HEK293 (cell line): ENCODE results near the gene CECR2.

ENCODE experiments used
- GFI1B ChIP-seq: fragments of 450-650 bp; formaldehyde crosslinking; IDR thresholded peaks from 2 replicates; pipeline ENCODE4 v1.5.1; 2016; ENCODE audit warnings: missing biosample characterization, missing genetic modification characterization
- GLI2 ChIP-seq: fragments of 450-650 bp; formaldehyde crosslinking; IDR thresholded peaks from 2 replicates; pipeline ENCODE4; 2017; ENCODE audit warnings: missing biosample characterization, missing genetic modification characterization, low read depth, borderline replicate concordance
- HOXA7 ChIP-seq: sonication (generic); formaldehyde crosslinking; IDR thresholded peaks from 2 replicates; pipeline ENCODE4 v1.8.1; 2022; ENCODE audit warnings: missing genetic modification reagents, borderline replicate concordance
- KLF9 ChIP-seq: fragments of 450-650 bp; formaldehyde crosslinking; IDR thresholded peaks from 2 replicates; pipeline ENCODE4 v1.5.1; 2016; ENCODE audit warnings: missing biosample characterization, missing genetic modification characterization, low read depth
- MYNN ChIP-seq: fragments of 450-650 bp; formaldehyde crosslinking; IDR thresholded peaks from 2 replicates; pipeline ENCODE4 v1.5.1; 2016; ENCODE audit warnings: missing biosample characterization, missing genetic modification characterization, borderline replicate concordance
- PRDM10 ChIP-seq: fragments of 450-650 bp; formaldehyde crosslinking; IDR thresholded peaks from 2 replicates; pipeline ENCODE4 v1.5.1; 2016; ENCODE audit warnings: missing biosample characterization, missing genetic modification characterization
- TRIM28 ChIP-seq: IDR thresholded peaks from 2 replicates; pipeline ENCODE4 v1.6.1; 2011; ENCODE audit warnings: low read length, control low read depth, borderline replicate concordance
- WT1 ChIP-seq: fragments of 450-650 bp; formaldehyde crosslinking; IDR thresholded peaks from 2 replicates; pipeline ENCODE4 v1.5.1; 2016; ENCODE audit warnings: missing biosample characterization, missing genetic modification characterization
- YY2 ChIP-seq: fragments of 450-650 bp; formaldehyde crosslinking; IDR thresholded peaks from 2 replicates; pipeline ENCODE4 v1.5.1; 2016; ENCODE audit warnings: missing biosample characterization, missing genetic modification characterization
- ZBTB26 ChIP-seq: fragments of 450-650 bp; formaldehyde crosslinking; optimal IDR thresholded peaks from 2 replicates; pipeline ENCODE3; 2016; ENCODE audit warnings: missing biosample characterization, mild to moderate bottlenecking, missing genetic modification characterization
- ZBTB44 ChIP-seq: fragments of 450-650 bp; IDR thresholded peaks from 2 replicates; pipeline ENCODE4 v1.5.1; 2018; ENCODE audit warnings: missing biosample characterization, mild to moderate bottlenecking, missing genetic modification characterization
- ZBTB48 ChIP-seq: fragments of 450-650 bp; formaldehyde crosslinking; IDR thresholded peaks from 2 replicates; pipeline ENCODE4 v1.5.1; 2016; ENCODE audit warnings: missing biosample characterization, missing genetic modification characterization
- ZIC2 ChIP-seq: fragments of 450-650 bp; formaldehyde crosslinking; IDR thresholded peaks from 2 replicates; pipeline ENCODE4 v1.5.1; 2016; ENCODE audit warnings: missing biosample characterization, missing genetic modification characterization
- ZNF16 ChIP-seq: fragments of 450-650 bp; formaldehyde crosslinking; IDR thresholded peaks from 2 replicates; pipeline ENCODE4 v1.5.1; 2016; ENCODE audit warnings: low read depth, missing biosample characterization, missing genetic modification characterization
- ZNF174 ChIP-seq: fragments of 450-650 bp; formaldehyde crosslinking; IDR thresholded peaks from 2 replicates; pipeline ENCODE4 v1.5.0; 2017; ENCODE audit warnings: missing biosample characterization, mild to moderate bottlenecking, missing genetic modification characterization
- ZNF211 ChIP-seq: fragments of 450-650 bp; formaldehyde crosslinking; IDR thresholded peaks from 2 replicates; pipeline ENCODE4 v1.5.1; 2016; ENCODE audit warnings: low read depth, missing biosample characterization, missing genetic modification characterization
- ZNF239 ChIP-seq: fragments of 450-650 bp; formaldehyde crosslinking; IDR thresholded peaks from 2 replicates; pipeline ENCODE4 v1.5.1; 2016; ENCODE audit warnings: missing biosample characterization, missing genetic modification characterization
- ZNF24 ChIP-seq: fragments of 450-650 bp; formaldehyde crosslinking; IDR thresholded peaks from 2 replicates; pipeline ENCODE4 v1.5.1; 2016; ENCODE audit warnings: missing biosample characterization, missing genetic modification characterization
- ZNF248 ChIP-seq: fragments of 450-650 bp; formaldehyde crosslinking; IDR thresholded peaks from 2 replicates; pipeline ENCODE4 v1.5.1; 2017; ENCODE audit warnings: missing biosample characterization, missing genetic modification characterization
- ZNF274 ChIP-seq, 2 experiments: fragments of 200-500 bp in 1 of 2; fragments of 450-650 bp in 1 of 2; sonication (Bioruptor generic) in 1 of 2; formaldehyde crosslinking in 1 of 2; IDR thresholded peaks; 2 replicates each; pipeline versions ENCODE4 v1.5.1 to v1.6.1; 2014 to 2016; ENCODE audit warnings: borderline replicate concordance in 1 of 2, inconsistent platforms in 1 of 2, low read length in 1 of 2, missing biosample characterization in 1 of 2, missing genetic modification characterization in 1 of 2
- ZNF302 ChIP-seq: fragments of 450-650 bp; formaldehyde crosslinking; IDR thresholded peaks from 2 replicates; pipeline ENCODE4 v1.5.1; 2016; ENCODE audit warnings: missing biosample characterization, missing genetic modification characterization, low read depth
- ZNF341 ChIP-seq: fragments of 450-650 bp; formaldehyde crosslinking; IDR thresholded peaks from 2 replicates; pipeline ENCODE4; 2016; ENCODE audit warnings: low read depth, missing biosample characterization, missing genetic modification characterization
- ZNF37A ChIP-seq: fragments of 450-650 bp; IDR thresholded peaks from 2 replicates; pipeline ENCODE4 v1.5.1; 2018; ENCODE audit warnings: missing biosample characterization, missing genetic modification characterization
- ZNF404 ChIP-seq: fragments of 450-650 bp; formaldehyde crosslinking; IDR thresholded peaks from 2 replicates; pipeline ENCODE4 v1.5.1; 2017; ENCODE audit warnings: missing biosample characterization, missing genetic modification characterization
- ZNF433 ChIP-seq: fragments of 450-650 bp; formaldehyde crosslinking; IDR thresholded peaks from 2 replicates; pipeline ENCODE4 v1.5.1; 2016; ENCODE audit warnings: missing biosample characterization, missing genetic modification characterization, low read depth
- ZNF510 ChIP-seq: fragments of 450-650 bp; formaldehyde crosslinking; IDR thresholded peaks from 2 replicates; pipeline ENCODE4 v1.5.1; 2018; ENCODE audit warnings: mild to moderate bottlenecking, missing genetic modification characterization, missing biosample characterization; ENCODE audit not compliant: insufficient replicate concordance
- ZNF530 ChIP-seq: fragments of 450-650 bp; formaldehyde crosslinking; IDR thresholded peaks from 2 replicates; pipeline ENCODE4 v1.5.1; 2016; ENCODE audit warnings: low read depth, missing biosample characterization, missing genetic modification characterization
- ZNF571 ChIP-seq: fragments of 450-650 bp; formaldehyde crosslinking; IDR thresholded peaks from 2 replicates; pipeline ENCODE4 v1.5.0; 2017; ENCODE audit warnings: missing biosample characterization, missing genetic modification characterization
- ZNF580 ChIP-seq: fragments of 450-650 bp; formaldehyde crosslinking; IDR thresholded peaks from 2 replicates; pipeline ENCODE4 v1.5.1; 2016; ENCODE audit warnings: missing biosample characterization, missing genetic modification characterization
- ZNF76 ChIP-seq: fragments of 450-650 bp; formaldehyde crosslinking; IDR thresholded peaks from 2 replicates; pipeline ENCODE4; 2016; ENCODE audit warnings: low read depth, missing biosample characterization, missing genetic modification characterization, borderline replicate concordance
- ZNF768 ChIP-seq: fragments of 450-650 bp; formaldehyde crosslinking; IDR thresholded peaks from 2 replicates; pipeline ENCODE4 v1.5.1; 2018; ENCODE audit warnings: missing biosample characterization, mild to moderate bottlenecking, missing genetic modification characterization
- ZNF792 ChIP-seq: fragments of 450-650 bp; formaldehyde crosslinking; IDR thresholded peaks from 2 replicates; pipeline ENCODE4 v1.5.1; 2016; ENCODE audit warnings: missing biosample characterization, missing genetic modification characterization
- ZSCAN18 ChIP-seq: fragments of 450-650 bp; formaldehyde crosslinking; IDR thresholded peaks from 2 replicates; pipeline ENCODE4 v1.5.1; 2016; ENCODE audit warnings: missing biosample characterization, missing genetic modification characterization
- ZXDB ChIP-seq: fragments of 450-650 bp; formaldehyde crosslinking; IDR thresholded peaks from 2 replicates; pipeline ENCODE4 v1.5.1; 2016; ENCODE audit warnings: missing biosample characterization, missing genetic modification characterization

CECR2 gene

GRCh38 chr22:17366830-17367229 is 2.4 kb upstream of the CECR2 start (continued):
- TF ChIP-seq PRDM10 (tag by site-specific recombination), result no peak
- no peak for TF ChIP-seq GLI2
- TF ChIP-seq ZXDB (tag by site-specific recombination), result no peak
- TF ChIP-seq ZNF274 (IDR thresholded peaks at IDR 0.05; ENCODE audit: low read length), result no peak
- no peak for TF ChIP-seq ZNF274 (tag by site-specific recombination; IDR thresholded peaks at IDR 0.05; ENCODE audit: borderline replicate concordance)
- no peak for TF ChIP-seq ZNF248 (tag by site-specific recombination)
- no peak for TF ChIP-seq ZNF571 (tag by site-specific recombination)
- TF ChIP-seq KLF9 (tag by site-specific recombination), result no peak
- no peak for TF ChIP-seq ZNF404 (tag by site-specific recombination)
- TF ChIP-seq ZBTB44 (tag by site-specific recombination), result no peak
- peak; percentile 45 for TF ChIP-seq ZBTB26
- no peak for TF ChIP-seq ZNF37A
- no peak for TF ChIP-seq ZNF174 (tag by site-specific recombination)
- TF ChIP-seq ZIC2, result no peak
- TF ChIP-seq ZNF302 (tag by site-specific recombination), result no peak
- no peak for TF ChIP-seq ZNF76
- no peak for TF ChIP-seq ZNF530 (tag by site-specific recombination)
- TF ChIP-seq HOXA7 (CRISPR knock-in tag), result no peak
- TF ChIP-seq ZNF768 (tag by site-specific recombination), result no peak
- TF ChIP-seq ZNF24 (tag by site-specific recombination), result no peak
- TF ChIP-seq MYNN (tag by site-specific recombination), result no peak
- no peak for TF ChIP-seq YY2 (tag by site-specific recombination)
- no peak for TF ChIP-seq WT1
- no peak for TF ChIP-seq ZNF580 (tag by site-specific recombination)
- no peak for TF ChIP-seq ZNF211 (tag by site-specific recombination)
- TF ChIP-seq ZSCAN18, result no peak
- no peak for TF ChIP-seq ZNF433 (tag by site-specific recombination)
- TF ChIP-seq ZNF341 (tag by site-specific recombination), result peak; percentile 70
- no peak for TF ChIP-seq TRIM28
- TF ChIP-seq ZNF792 (tag by site-specific recombination), result no peak
- TF ChIP-seq ZNF510 (tag by site-specific recombination), result no peak
- TF ChIP-seq ZBTB48 (tag by site-specific recombination), result 0 out of 2 replicates have a peak, but pooled peaks have one; percentile 31
- no peak for TF ChIP-seq ZNF16 (tag by site-specific recombination)
- no peak for TF ChIP-seq GFI1B (tag by site-specific recombination)
- no peak for TF ChIP-seq ZNF239 (tag by site-specific recombination)
